NCI-H128 (cell line): ENCODE data around the gene FYN.

Experiments used
- DNase-seq: peaks from one replicate; lab custom pipeline; 2025; ENCODE audit not compliant: unreplicated experiment; lab: John Stamatoyannopoulos, UW

The FYN gene

GRCh38 chr6:111854683-111855082, 18.6 kb downstream of the FYN start:
- DNase-seq: no peak

- DNase-seq: no peak
Observed at GRCh38 chr6:111852725-111853124, 20.5 kb downstream of the FYN start.

GRCh38 chr6:111850295-111850937, 22.8 kb downstream of the FYN start:
- no peak for DNase-seq

GRCh38 chr6:111849298-111849697, 24.0 kb downstream of the FYN start:
- no peak for DNase-seq

- DNase-seq: no peak
Observed at GRCh38 chr6:111848262-111848812, 24.9 kb downstream of the FYN start.

GRCh38 chr6:111846492-111847409, 26.5 kb downstream of the FYN start:
- DNase-seq: no peak

GRCh38 chr6:111846066-111846465, 27.2 kb downstream of the FYN start:
- DNase-seq: no peak

GRCh38 chr6:111845441-111845871, 27.8 kb downstream of the FYN start:
- no peak for DNase-seq

GRCh38 chr6:111844921-111845320, 28.3 kb downstream of the FYN start:
- no peak for DNase-seq

GRCh38 chr6:111844376-111844775, 28.9 kb downstream of the FYN start:
- DNase-seq: no peak

GRCh38 chr6:111843347-111844147, 29.7 kb downstream of the FYN start:
- DNase-seq: no peak

GRCh38 chr6:111842891-111843290, 30.4 kb downstream of the FYN start:
- no peak for DNase-seq

- DNase-seq: no peak
Observed at GRCh38 chr6:111842271-111842822, 30.9 kb downstream of the FYN start.

GRCh38 chr6:111841822-111842221, 31.4 kb downstream of the FYN start:
- DNase-seq: no peak

GRCh38 chr6:111840803-111841202, 32.4 kb downstream of the FYN start:
- DNase-seq: no peak

- no peak for DNase-seq
Observed at GRCh38 chr6:111838749-111839484, 34.3 kb downstream of the FYN start.

GRCh38 chr6:111837641-111838500, 35.4 kb downstream of the FYN start:
- DNase-seq: no peak

GRCh38 chr6:111837007-111837406, 36.2 kb downstream of the FYN start:
- DNase-seq: no peak

GRCh38 chr6:111835807-111836206, 37.4 kb downstream of the FYN start:
- DNase-seq: no peak
